Measurements from ENCODE around the gene TMEM106C.

DNA sequence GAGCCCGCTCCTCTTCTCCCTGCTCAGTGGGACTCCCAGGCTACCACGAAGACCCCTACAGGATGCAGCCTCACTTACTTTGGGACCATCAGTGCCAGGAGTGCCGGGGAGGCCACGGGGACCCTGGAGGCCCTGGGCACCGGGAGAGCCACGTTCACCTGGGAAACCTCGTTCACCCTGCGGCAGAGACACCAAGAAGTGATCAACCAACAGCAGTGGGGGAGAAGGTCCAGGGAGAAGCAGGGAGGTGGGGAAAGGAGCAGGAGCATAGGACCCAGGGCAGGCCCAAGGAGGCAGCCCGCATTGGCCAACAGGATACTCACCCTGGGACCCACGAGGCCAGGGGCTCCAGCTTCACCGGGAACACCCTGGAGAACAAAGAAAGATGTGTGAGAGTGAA lies 19.4 kb downstream of the TMEM106C start:
- TF ChIP-seq, protein P1, sequence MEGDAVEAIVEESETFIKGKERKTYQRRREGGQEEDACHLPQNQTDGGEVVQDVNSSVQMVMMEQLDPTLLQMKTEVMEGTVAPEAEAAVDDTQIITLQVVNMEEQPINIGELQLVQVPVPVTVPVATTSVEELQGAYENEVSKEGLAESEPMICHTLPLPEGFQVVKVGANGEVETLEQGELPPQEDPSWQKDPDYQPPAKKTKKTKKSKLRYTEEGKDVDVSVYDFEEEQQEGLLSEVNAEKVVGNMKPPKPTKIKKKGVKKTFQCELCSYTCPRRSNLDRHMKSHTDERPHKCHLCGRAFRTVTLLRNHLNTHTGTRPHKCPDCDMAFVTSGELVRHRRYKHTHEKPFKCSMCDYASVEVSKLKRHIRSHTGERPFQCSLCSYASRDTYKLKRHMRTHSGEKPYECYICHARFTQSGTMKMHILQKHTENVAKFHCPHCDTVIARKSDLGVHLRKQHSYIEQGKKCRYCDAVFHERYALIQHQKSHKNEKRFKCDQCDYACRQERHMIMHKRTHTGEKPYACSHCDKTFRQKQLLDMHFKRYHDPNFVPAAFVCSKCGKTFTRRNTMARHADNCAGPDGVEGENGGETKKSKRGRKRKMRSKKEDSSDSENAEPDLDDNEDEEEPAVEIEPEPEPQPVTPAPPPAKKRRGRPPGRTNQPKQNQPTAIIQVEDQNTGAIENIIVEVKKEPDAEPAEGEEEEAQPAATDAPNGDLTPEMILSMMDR (conservative IDR thresholded peaks at IDR 0.05; ENCODE audit: low read length): no peak
- no peak for TF ChIP-seq EZH2phosphoT487 (IDR thresholded peaks at IDR 0.05; ENCODE audit: borderline replicate concordance)
